22Rv1 (cell line): ENCODE measurements around the gene USP15.

ENCODE experiments used
- CTCF ChIP-seq: fragments of 450-650 bp; IDR thresholded peaks from 2 replicates; pipeline ENCODE4 v1.5.1; 2017; ENCODE audit warnings: mild to moderate bottlenecking
- ZFX ChIP-seq: fragments of 450-650 bp; IDR thresholded peaks from 2 replicates; pipeline ENCODE4 v1.6.1; 2017; ENCODE audit warnings: antibody characterized with exemption, borderline replicate concordance

GRCh38 chr12:62267026-62267425 lies 6.8 kb downstream of the USP15 start:
- TF ChIP-seq CTCF = no peak
- no peak for TF ChIP-seq ZFX
